Liver (tissue), 3 donors: ENCODE data around the gene TMEM131.

ENCODE experiments used
- CTCF ChIP-seq: fragments of 150-350 bp; IDR thresholded peaks from 2 replicates; pipeline ENCODE4 v1.5.1; 2017; ENCODE audit warnings: improper control_type of control experiment, low read depth, low read length; ENCODE audit not compliant: missing input control
- GABPA ChIP-seq, 2 donors: IDR thresholded peaks in 1 of 2; conservative IDR thresholded peaks in 1 of 2; 2 replicates each; pipeline ENCODE4 v1.6.1; 2016; ENCODE audit warnings: antibody characterized with exemption in 2 of 2, mild to moderate bottlenecking in 1 of 2, moderate library complexity in 1 of 2
- JUND ChIP-seq, 2 donors: IDR thresholded peaks; 2 replicates each; pipeline ENCODE4 v1.6.1; 2016; ENCODE audit warnings: antibody characterized with exemption in 2 of 2
- RAD21 ChIP-seq, 2 donors: IDR thresholded peaks; 2 replicates each; pipeline ENCODE4 v1.6.1; 2016; ENCODE audit warnings: antibody characterized with exemption in 2 of 2, mild to moderate bottlenecking in 2 of 2
- SP1 ChIP-seq: IDR thresholded peaks from 2 replicates; pipeline ENCODE4 v1.6.1; 2018; ENCODE audit warnings: antibody characterized with exemption, mild to moderate bottlenecking
- donor health status: healthy.
- donor health status: healthy.

- no peak for TF ChIP-seq GABPA (IDR thresholded peaks at IDR 0.05 in 1 of 2, conservative IDR thresholded peaks at IDR 0.05 in 1 of 2)
- no peak for TF ChIP-seq CTCF
- no peak for TF ChIP-seq SP1
- TF ChIP-seq JUND (IDR thresholded peaks at IDR 0.05): no peak
- no peak for TF ChIP-seq RAD21 (IDR thresholded peaks at IDR 0.05)
These were observed 248.0 kb downstream of the TMEM131 start for GRCh38 chr2:97747716-97748115.
